Measurements from ENCODE around the gene SLC50A1. TPM values are rescaled to one million over a fixed set of nuclear protein-coding genes. Genes with fewer than 3 reads are reported as not detected.

SLC50A1 gene
- total and polyA plus RNA-seq, 2 of the 8 experiments (the other 6 are each of a cell fraction or from before 2014, with no cell fraction given), result 36.5 to 90.8 TPM

- Histone ChIP-seq H3K23me2 (ENCODE audit: low read depth, low read length) (peaks cover 10% of the 10 kb centered on the region; the same call in 1 of the 2 replicates), H3K27ac (ENCODE audit: low read depth, low read length) (no peak overlapping the region), H3K79me1 (ENCODE audit: low read depth, low read length) (no peaks in the 10 kb centered on the region; the same call in 1 of the 2 replicates), H4K20me1 (replicated peaks in 1 of 2; ENCODE audit: control insufficient read depth in 1 of 2, insufficient read depth in 2 of 2, low read length in 2 of 2) (peaks cover 8 to 10% of the 10 kb centered on the region in 2 experiments), H4K5ac (ENCODE audit: insufficient read length, low read depth, low read length) (peak overlapping the region; percentile 9), H2BK12ac (ENCODE audit: low read depth, low read length) (peak overlapping the region; percentile 97; the same call in 1 of the 2 replicates), H4K91ac (replicated peaks; ENCODE audit: insufficient read length, low read length) (no peak overlapping the region), H2BK15ac (ENCODE audit: low read length) (peak overlapping the region; percentile 19; the same call in 1 of the 2 replicates), H4K8ac (ENCODE audit: extremely low read depth, insufficient read depth, low read length) (0 out of 2 replicates have a peak overlapping the region, but pooled peaks have one; percentile 25), H2AK5ac (ENCODE audit: low read depth, low read length) (no peak overlapping the region; the same call in 1 of the 2 replicates), H3K56ac (replicated peaks; ENCODE audit: insufficient read length, low read depth, low read length) (no peak overlapping the region), H3K9me3 (ENCODE audit: insufficient read depth in 2 of 2, low read depth in 1 of 2, low read length in 1 of 2) (no peaks in the 10 kb centered on the region), H3K36me3 (ENCODE audit: control insufficient read depth in 2 of 4, insufficient read depth in 4 of 4, low read length in 3 of 4) (peaks cover 15 to 36% (median 30%) of the 10 kb centered on the region in 4 experiments), H3K27me3 (replicated peaks in 1 of 4; ENCODE audit: control insufficient read depth in 3 of 4, extremely low read depth in 1 of 4, insufficient read depth in 3 of 4, low read length in 3 of 4) (no peaks in the 10 kb centered on the region), H3K4me1 (replicated peaks in 1 of 4; ENCODE audit: control insufficient read depth in 3 of 4, insufficient read depth in 4 of 4, low read length in 3 of 4) (peaks cover 3 to 23% (median 8%) of the 10 kb centered on the region in 4 experiments; a peak in 6 of 7 replicates), H3K9ac (replicated peaks in 1 of 4; ENCODE audit: extremely low read depth in 1 of 4, low read depth in 3 of 4, low read length in 3 of 4) (no peak overlapping the region), H2BK120ac (replicated peaks; ENCODE audit: low read depth, low read length) (peak overlapping the region; percentile 1), H3K4me2 (ENCODE audit: insufficient read depth in 1 of 2, low read depth in 2 of 2, low read length in 2 of 2) (peak overlapping the region; percentile 37 to 90), H3K23ac (ENCODE audit: insufficient read length) (no peak overlapping the region), H3K4ac (replicated peaks; ENCODE audit: insufficient read length, low read depth, low read length) (peak overlapping the region; percentile 79), H2BK5ac (ENCODE audit: low read depth, low read length) (peak overlapping the region; percentile 84; the same call in 1 of the 2 replicates), H2AFZ (ENCODE audit: low read length) (no peak overlapping the region), H3K18ac (ENCODE audit: extremely low read depth, low read length) (peak overlapping the region; percentile 2; the same call in 1 of the 2 replicates), H3K4me3 (ENCODE audit: extremely low read depth in 1 of 4, insufficient read depth in 2 of 4, low read depth in 3 of 4, low read length in 4 of 4) (peak overlapping the region; percentile 70 to 95 (median 86)), H3K79me2 (ENCODE audit: control insufficient read depth in 1 of 2, insufficient read depth in 2 of 2, low read length in 2 of 2) (peaks cover 0 to 16% of the 10 kb centered on the region in 2 experiments; a peak in 2 of 4 replicates), H2BK20ac (ENCODE audit: low read length) (no peak overlapping the region; the same call in none of the 2 replicates), H3K14ac (ENCODE audit: insufficient read length) (no peak overlapping the region)
- DNase-seq (ENCODE audit: low read depth in 1 of 2, low spot score in 2 of 2) (no peak), FAIRE-seq (no peak)
- TF ChIP-seq TBP (IDR thresholded peaks at IDR 0.05; ENCODE audit: low read depth, low read length) (no peak), TEAD4 (IDR thresholded peaks at IDR 0.05; ENCODE audit: low read depth, low read length) (no peak), GABPA (IDR thresholded peaks at IDR 0.05; ENCODE audit: borderline replicate concordance, insufficient read depth, low read length) (no peak), SAP30 (IDR thresholded peaks at IDR 0.05; ENCODE audit: insufficient read depth, insufficient replicate concordance, low read length) (no peak)
- POLR2A ChIA-PET (ENCODE audit: partially characterized antibody), result interaction anchor here (0.6 to 20.5 kb wide), 13 partner anchors 9 to 283 kb away, joined by 3 to 512 read pairs (median 3); partner anchors contain the start of genes MTX1 and THBS3
- 88% methylated on average over 11 of the region's 12 CpGs; no CpG with 5 or more reads in 1 of the 2 experiments for WGBS, 2 experiments (ENCODE audit: extremely low coverage in 1 of 2, insufficient coverage in 1 of 2, insufficient read length in 1 of 2, insufficient replicate concordance in 2 of 2, low coverage in 1 of 2, low lambda C conversion rate in 2 of 2, missing lambda C conversion rate in 1 of 2)
- CTCF ChIA-PET (ENCODE audit: partially characterized antibody), result interaction anchor here (0.7 to 12.4 kb wide), 27 partner anchors 9 to 417 kb away, joined by 3 to 215 read pairs (median 4); partner anchors contain the start of genes ADAM15, DPM3, EFNA1 and SLC50A1
These were observed 39.8 kb downstream of the SLC50A1 start for GRCh38 chr1:155175281-155175926.
